HepG2 (cell line): ENCODE measurements around the gene PLEKHG4B. TPM values are rescaled to one million over a fixed set of nuclear protein-coding genes. Genes with fewer than 3 reads are reported as not detected.

Experiments used
- ATAC-seq: fragments of 200-7000 bp; cut with Tn5 transposase; 3 replicates; pipeline ENCODE4 v1.9.1; 2020; ENCODE audit warnings: mild to moderate bottlenecking, moderate library complexity
- BruUV-seq: library from RNA; stranded (reverse); fragments of 400-500 nt; replicated peaks from 2 replicates; lab custom pipeline; 2021; lab: Mats Ljungman, UMichigan
- CTCF ChIA-PET: fragments of 300-600 bp; formaldehyde crosslinking; extraction: SDS; loops from one replicate; lab custom pipeline; 2021; ENCODE audit warnings: low total read pairs, inconsistent platforms, low intra/inter-chr PET ratio; lab: Yijun Ruan, JAX
- POLR2A ChIA-PET: fragments of 350-600 bp; sonication (Branson Sonifier 250); formaldehyde crosslinking; loops from one replicate; lab custom pipeline; 2020; ENCODE audit warnings: antibody characterized with exemption, inconsistent platforms; lab: Yijun Ruan, JAX
- DNase-seq: peaks from one replicate; pipeline ENCODE4 v3.0.0-alpha.2; 2015; ENCODE audit warnings: low spot score
- FAIRE-seq: peaks from 3 replicates; lab custom pipeline; 2011; peaks lifted over from hg19 to GRCh38; lab: Jason Lieb, UNC
- H2AFZ ChIP-seq: one replicate; pipeline ENCODE4 v1.6.1; 2011; ENCODE audit warnings: low read length, inconsistent platforms
- H3K27ac ChIP-seq: fragments of 300-600 bp; 3 replicates; pipeline ENCODE4 v1.8.0; 2011; ENCODE audit warnings: mixed run types, mild to moderate bottlenecking, mixed read lengths, low read length, inconsistent platforms; ENCODE audit not compliant: insufficient read depth; ENCODE audit errors: extremely low read length
- H3K27me3 ChIP-seq, 2 experiments: fragments of 200-600 bp in 1 of 2; 2 replicates in 1 of 2; 3 replicates in 1 of 2; pipeline versions ENCODE4 v1.6.0 to v1.8.0; 2011; ENCODE audit warnings: low read length in 2 of 2, mild to moderate bottlenecking in 2 of 2, moderate library complexity in 2 of 2, inconsistent platforms in 1 of 2; ENCODE audit not compliant: insufficient read depth in 2 of 2, control insufficient read depth in 1 of 2
- H3K36me3 ChIP-seq, 2 experiments: fragments of 200-600 bp in 1 of 2; replicated peaks in 1 of 2; 2 replicates in 1 of 2; 3 replicates in 1 of 2; pipeline versions ENCODE4 v1.5.1 to v1.8.0; 2011; ENCODE audit warnings: low read length in 2 of 2, inconsistent platforms in 1 of 2; ENCODE audit not compliant: insufficient read depth in 2 of 2, control insufficient read depth in 1 of 2
- H3K4me1 ChIP-seq: 2 replicates; pipeline ENCODE4 v1.5.1; 2012; ENCODE audit warnings: low read length, inconsistent platforms; ENCODE audit not compliant: insufficient read depth
- H3K4me2 ChIP-seq: 2 replicates; pipeline ENCODE4 v1.6.0; 2011; ENCODE audit warnings: low read depth, low read length, inconsistent platforms
- H3K4me3 ChIP-seq, 3 experiments: fragments of 200-600 bp in 1 of 3; sonication (generic), shearing (Covaris generic) in 1 of 3; replicated peaks in 1 of 3; 2 replicates each; pipeline ENCODE4 v1.5.1; 2011 to 2016; ENCODE audit warnings: low read length in 3 of 3, inconsistent platforms in 2 of 3, low read depth in 2 of 3, mild to moderate bottlenecking in 2 of 3, control low read depth in 1 of 3, mixed read lengths in 1 of 3; ENCODE audit not compliant: insufficient read depth in 1 of 3
- H3K79me2 ChIP-seq: one replicate; pipeline ENCODE4 v1.6.1; 2011; ENCODE audit warnings: low read length, inconsistent platforms; ENCODE audit not compliant: insufficient read depth
- H3K9ac ChIP-seq: 2 replicates; pipeline ENCODE4 v1.6.0; 2011; ENCODE audit warnings: mild to moderate bottlenecking, low read depth, low read length, inconsistent platforms; ENCODE audit not compliant: insufficient read depth
- H3K9me3 ChIP-seq: 2 replicates; pipeline ENCODE4 v1.5.1; 2012; ENCODE audit warnings: mild to moderate bottlenecking, low read length
- H4K20me1 ChIP-seq: 2 replicates; pipeline ENCODE4 v1.6.0; 2011; ENCODE audit warnings: inconsistent platforms, mild to moderate bottlenecking, low read length, moderate library complexity; ENCODE audit not compliant: insufficient read depth
- EZH2 ChIP-seq: conservative IDR thresholded peaks from 2 replicates; pipeline ENCODE4 v1.6.1; 2012; ENCODE audit warnings: mild to moderate bottlenecking, low read depth, low read length, moderate library complexity
- WGBS: methylation state at CpG from one replicate; pipeline ENCODE4 v1.1.6; 2017; ENCODE audit warnings: low lambda C conversion rate; 5-methylcytosine and 5-hydroxymethylcytosine counted together
- in situ Hi-C: cut with HindIII; loops from 2 replicates; pipeline ENCODE4 v1.10.0; 2017; ENCODE audit warnings: low pct_unique_long_range_greater_than_20kb; ENCODE audit not compliant: extremely low pct_ligation_motif_present
- intact Hi-C: fragments of 100-400 bp; cut with micrococcal nuclease; formaldehyde crosslinking; loops from one replicate; pipeline ENCODE4 v1.10.0; 2022; ENCODE audit not compliant: unreplicated experiment
- polyA plus RNA-seq, 8 experiments: library from polyadenylated mRNA; depleted of rRNA in 3 of 8; stranded (reverse) in 7 of 8; unstranded in 1 of 8; fragments of >200 nt; fragmentation: Illumina TruSeq in 4 of 8; extraction: Trizol in 4 of 8; gene quantifications; 2 replicates each; pipeline versions ENCODE4 v1.2.1 to v1.2.3, GENCODE V29; 2011 to 2016; ENCODE audit warnings: low read depth in 4 of 8, missing spikeins in 1 of 8, mixed read lengths in 1 of 8; ENCODE audit not compliant: insufficient read depth in 1 of 8
- total RNA-seq, 5 experiments: library from RNA; depleted of rRNA; stranded (reverse); fragments of >200 nt; fragmentation: Illumina TruSeq; extraction: Trizol; gene quantifications; 2 replicates each; pipeline ENCODE4 v1.2.3, GENCODE V29; 2016; ENCODE audit warnings: low read depth in 1 of 5
- TF ChIP-seq, protein P1 (sequence below): sonication (generic); formaldehyde crosslinking; IDR thresholded peaks from 2 replicates; pipeline ENCODE4 v1.5.0; 2020; ENCODE audit warnings: mild to moderate bottlenecking, missing genetic modification reagents, borderline replicate concordance

The PLEKHG4B gene
- total and polyA plus RNA-seq, 2 of the 13 experiments (the other 11 are each of a cell fraction or from before 2014, with no cell fraction given), result 0.09 TPM; not detected in 1

GRCh38 chr5:160921-161802 is 69.2 kb downstream of the PLEKHG4B start:
- Histone ChIP-seq H4K20me1 (no peaks in the 10 kb centered on the region), H3K79me2 (no peaks in the 10 kb centered on the region), H3K4me2 (no peak overlapping the region), H3K27ac (no peak overlapping the region), H3K27me3 (peaks cover 12 to 55% of the 10 kb centered on the region in 2 experiments), H3K4me3 (no peak overlapping the region), H3K9me3 (no peaks in the 10 kb centered on the region), H3K36me3 (no peaks in the 10 kb centered on the region), H3K4me1 (no peaks in the 10 kb centered on the region), H2AFZ (no peak overlapping the region), H3K9ac (no peak overlapping the region)
- CTCF ChIA-PET, result no interaction called here
- DNase-seq (no peak), FAIRE-seq (no peak), ATAC-seq (no peak)
- TF ChIP-seq, protein P1, sequence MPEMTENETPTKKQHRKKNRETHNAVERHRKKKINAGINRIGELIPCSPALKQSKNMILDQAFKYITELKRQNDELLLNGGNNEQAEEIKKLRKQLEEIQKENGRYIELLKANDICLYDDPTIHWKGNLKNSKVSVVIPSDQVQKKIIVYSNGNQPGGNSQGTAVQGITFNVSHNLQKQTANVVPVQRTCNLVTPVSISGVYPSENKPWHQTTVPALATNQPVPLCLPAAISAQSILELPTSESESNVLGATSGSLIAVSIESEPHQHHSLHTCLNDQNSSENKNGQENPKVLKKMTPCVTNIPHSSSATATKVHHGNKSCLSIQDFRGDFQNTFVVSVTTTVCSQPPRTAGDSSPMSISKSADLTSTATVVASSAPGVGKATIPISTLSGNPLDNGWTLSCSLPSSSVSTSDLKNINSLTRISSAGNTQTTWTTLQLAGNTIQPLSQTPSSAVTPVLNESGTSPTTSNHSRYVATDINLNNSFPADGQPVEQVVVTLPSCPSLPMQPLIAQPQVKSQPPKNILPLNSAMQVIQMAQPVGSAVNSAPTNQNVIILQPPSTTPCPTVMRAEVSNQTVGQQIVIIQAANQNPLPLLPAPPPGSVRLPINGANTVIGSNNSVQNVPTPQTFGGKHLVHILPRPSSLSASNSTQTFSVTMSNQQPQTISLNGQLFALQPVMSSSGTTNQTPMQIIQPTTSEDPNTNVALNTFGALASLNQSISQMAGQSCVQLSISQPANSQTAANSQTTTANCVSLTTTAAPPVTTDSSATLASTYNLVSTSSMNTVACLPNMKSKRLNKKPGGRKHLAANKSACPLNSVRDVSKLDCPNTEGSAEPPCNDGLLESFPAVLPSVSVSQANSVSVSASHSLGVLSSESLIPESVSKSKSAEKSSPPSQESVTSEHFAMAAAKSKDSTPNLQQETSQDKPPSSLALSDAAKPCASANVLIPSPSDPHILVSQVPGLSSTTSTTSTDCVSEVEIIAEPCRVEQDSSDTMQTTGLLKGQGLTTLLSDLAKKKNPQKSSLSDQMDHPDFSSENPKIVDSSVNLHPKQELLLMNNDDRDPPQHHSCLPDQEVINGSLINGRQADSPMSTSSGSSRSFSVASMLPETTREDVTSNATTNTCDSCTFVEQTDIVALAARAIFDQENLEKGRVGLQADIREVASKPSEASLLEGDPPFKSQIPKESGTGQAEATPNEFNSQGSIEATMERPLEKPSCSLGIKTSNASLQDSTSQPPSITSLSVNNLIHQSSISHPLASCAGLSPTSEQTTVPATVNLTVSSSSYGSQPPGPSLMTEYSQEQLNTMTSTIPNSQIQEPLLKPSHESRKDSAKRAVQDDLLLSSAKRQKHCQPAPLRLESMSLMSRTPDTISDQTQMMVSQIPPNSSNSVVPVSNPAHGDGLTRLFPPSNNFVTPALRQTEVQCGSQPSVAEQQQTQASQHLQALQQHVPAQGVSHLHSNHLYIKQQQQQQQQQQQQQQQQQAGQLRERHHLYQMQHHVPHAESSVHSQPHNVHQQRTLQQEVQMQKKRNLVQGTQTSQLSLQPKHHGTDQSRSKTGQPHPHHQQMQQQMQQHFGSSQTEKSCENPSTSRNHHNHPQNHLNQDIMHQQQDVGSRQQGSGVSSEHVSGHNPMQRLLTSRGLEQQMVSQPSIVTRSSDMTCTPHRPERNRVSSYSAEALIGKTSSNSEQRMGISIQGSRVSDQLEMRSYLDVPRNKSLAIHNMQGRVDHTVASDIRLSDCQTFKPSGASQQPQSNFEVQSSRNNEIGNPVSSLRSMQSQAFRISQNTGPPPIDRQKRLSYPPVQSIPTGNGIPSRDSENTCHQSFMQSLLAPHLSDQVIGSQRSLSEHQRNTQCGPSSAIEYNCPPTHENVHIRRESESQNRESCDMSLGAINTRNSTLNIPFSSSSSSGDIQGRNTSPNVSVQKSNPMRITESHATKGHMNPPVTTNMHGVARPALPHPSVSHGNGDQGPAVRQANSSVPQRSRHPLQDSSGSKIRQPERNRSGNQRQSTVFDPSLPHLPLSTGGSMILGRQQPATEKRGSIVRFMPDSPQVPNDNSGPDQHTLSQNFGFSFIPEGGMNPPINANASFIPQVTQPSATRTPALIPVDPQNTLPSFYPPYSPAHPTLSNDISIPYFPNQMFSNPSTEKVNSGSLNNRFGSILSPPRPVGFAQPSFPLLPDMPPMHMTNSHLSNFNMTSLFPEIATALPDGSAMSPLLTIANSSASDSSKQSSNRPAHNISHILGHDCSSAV (CRISPR knock-in tag), result no peak
- 0 out of 2 replicates have a peak, but pooled peaks have one; percentile 44 for TF ChIP-seq EZH2
- POLR2A ChIA-PET, result no interaction called here
- no TSS peak for BruUV-seq
- in situ Hi-C loops, result no loop called here
- intact Hi-C loops, result no loop called here
- 11% methylated on average over 16 of the region's 23 CpGs for WGBS
